Stimulated activated CD8-positive, alpha-beta memory T cell treated with anti-CD3 and anti-CD28 coated beads, Interleukin-7, amount 100 ng/mL, for 1 hour (primary cell): ENCODE data around the gene TTC33.
"Not testable (repeated sequence)": the region's sequence is repeated elsewhere in the genome, so short reads cannot be mapped to it uniquely, and the experiment has no call there.

Experiments
- DNase-seq, 2 donors: peaks; one replicate each; pipeline ENCODE4 v3.0.0-alpha.2; 2020; ENCODE audit warnings: low read depth in 2 of 2

Gene TTC33

GRCh38 chr5:40755407-40756365, at the start of gene TTC33:
TTC33 (minus strand) TSS chr5:40755961; CDS start chr5:40747018, 8,943 bp downstream.
- DNase-seq = peak; percentile 87 to 90

- DNase-seq = no peak
Observed at GRCh38 chr5:40801771-40802562, 46.2 kb upstream of the TTC33 start.

- no peak for DNase-seq
Observed at GRCh38 chr5:40799258-40799657, 43.5 kb upstream of the TTC33 start.

GRCh38 chr5:40798801-40799210, 43.0 kb upstream of the TTC33 start:
- DNase-seq = no peak

GRCh38 chr5:40798012-40798800, 42.4 kb upstream of the TTC33 start, which contains the start of gene PRKAA1:
PRKAA1 (minus strand) TSS chr5:40798374; CDS start chr5:40798189, 185 bp downstream.
- peak; percentile 76 to 77 for DNase-seq

GRCh38 chr5:40797273-40798011, 41.7 kb upstream of the TTC33 start:
- DNase-seq = peak; percentile 44 to 59

- DNase-seq = no peak
Observed at GRCh38 chr5:40796487-40796889, 40.7 kb upstream of the TTC33 start.

- not testable (repeated sequence) for DNase-seq
Observed at GRCh38 chr5:40794877-40795276, 39.1 kb upstream of the TTC33 start.

- DNase-seq = not testable (repeated sequence)
Observed at GRCh38 chr5:40794340-40794739, 38.6 kb upstream of the TTC33 start.

- DNase-seq = not testable (repeated sequence)
Observed at GRCh38 chr5:40792691-40793090, 36.9 kb upstream of the TTC33 start.

GRCh38 chr5:40791715-40792139, 36.0 kb upstream of the TTC33 start:
- DNase-seq = no peak

GRCh38 chr5:40790947-40791593, 35.3 kb upstream of the TTC33 start:
- no peak for DNase-seq

- DNase-seq = not testable (repeated sequence)
Observed at GRCh38 chr5:40788941-40789340, 33.2 kb upstream of the TTC33 start.

GRCh38 chr5:40787986-40788385, 32.2 kb upstream of the TTC33 start:
- DNase-seq = no peak

GRCh38 chr5:40786664-40787063, 30.9 kb upstream of the TTC33 start:
- DNase-seq = not testable (repeated sequence)

- no peak for DNase-seq
Observed at GRCh38 chr5:40784916-40785315, 29.2 kb upstream of the TTC33 start.

GRCh38 chr5:40784027-40784653, 28.4 kb upstream of the TTC33 start:
- no peak for DNase-seq

GRCh38 chr5:40781843-40782409, 26.2 kb upstream of the TTC33 start:
- no peak for DNase-seq

- no peak for DNase-seq
Observed at GRCh38 chr5:40780858-40781257, 25.1 kb upstream of the TTC33 start.
